Epithelial cell of esophagus (primary cell): Measurements from ENCODE around the gene HOPX.
"Not testable (repeated sequence)": the region's sequence is repeated elsewhere in the genome, so short reads cannot be mapped to it uniquely, and the experiment has no call there.

Experiments
- DNase-seq: peaks from one replicate; pipeline ENCODE4 v3.0.0; 2010; ENCODE audit warnings: low read depth
- H3K4me3 ChIP-seq: 2 replicates; pipeline ENCODE4 v1.5.1; 2011; ENCODE audit warnings: mild to moderate bottlenecking, low read length, control low read depth
- TF ChIP-seq, protein P1 (sequence below): IDR thresholded peaks from 2 replicates; pipeline ENCODE4 v1.5.1; 2011; ENCODE audit warnings: low read depth, mild to moderate bottlenecking, low read length, control low read depth, inconsistent platforms; ENCODE audit not compliant: insufficient read depth; ENCODE audit errors: missing control alignments

The HOPX gene

GRCh38 chr4:56619160-56619559 is 61.9 kb downstream of the HOPX start:
- peak; percentile 47 for DNase-seq
- no peak overlapping the region for H3K4me3 ChIP-seq
- TF ChIP-seq, protein P1, sequence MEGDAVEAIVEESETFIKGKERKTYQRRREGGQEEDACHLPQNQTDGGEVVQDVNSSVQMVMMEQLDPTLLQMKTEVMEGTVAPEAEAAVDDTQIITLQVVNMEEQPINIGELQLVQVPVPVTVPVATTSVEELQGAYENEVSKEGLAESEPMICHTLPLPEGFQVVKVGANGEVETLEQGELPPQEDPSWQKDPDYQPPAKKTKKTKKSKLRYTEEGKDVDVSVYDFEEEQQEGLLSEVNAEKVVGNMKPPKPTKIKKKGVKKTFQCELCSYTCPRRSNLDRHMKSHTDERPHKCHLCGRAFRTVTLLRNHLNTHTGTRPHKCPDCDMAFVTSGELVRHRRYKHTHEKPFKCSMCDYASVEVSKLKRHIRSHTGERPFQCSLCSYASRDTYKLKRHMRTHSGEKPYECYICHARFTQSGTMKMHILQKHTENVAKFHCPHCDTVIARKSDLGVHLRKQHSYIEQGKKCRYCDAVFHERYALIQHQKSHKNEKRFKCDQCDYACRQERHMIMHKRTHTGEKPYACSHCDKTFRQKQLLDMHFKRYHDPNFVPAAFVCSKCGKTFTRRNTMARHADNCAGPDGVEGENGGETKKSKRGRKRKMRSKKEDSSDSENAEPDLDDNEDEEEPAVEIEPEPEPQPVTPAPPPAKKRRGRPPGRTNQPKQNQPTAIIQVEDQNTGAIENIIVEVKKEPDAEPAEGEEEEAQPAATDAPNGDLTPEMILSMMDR, result peak; percentile 46

DNA sequence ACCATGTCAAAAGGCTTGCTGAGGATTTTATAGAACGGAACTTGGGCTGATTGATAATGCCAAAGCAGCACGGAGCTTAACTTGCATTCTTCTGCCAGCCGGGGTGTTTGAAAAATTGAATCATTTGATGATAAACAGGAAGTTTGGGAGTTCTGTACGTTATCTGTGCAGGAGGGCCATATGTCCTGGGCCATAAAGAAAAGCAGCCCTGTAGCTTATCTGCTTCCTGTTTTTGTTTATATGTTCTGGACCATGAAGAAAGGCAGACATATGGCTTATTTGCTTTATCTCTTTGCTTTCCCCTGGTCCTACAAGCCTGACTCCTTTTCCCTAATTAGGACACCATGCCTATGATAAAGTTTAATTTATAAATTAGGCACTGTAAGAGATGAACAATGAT is 62.4 kb downstream of the HOPX start:
- H3K4me3 ChIP-seq, result no peak overlapping the region
- no peak for DNase-seq
- TF ChIP-seq, protein P1, result no peak

GRCh38 chr4:56613101-56613862 is 67.8 kb downstream of the HOPX start:
- no peak overlapping the region for H3K4me3 ChIP-seq
- TF ChIP-seq, protein P1, result no peak
- DNase-seq, result peak; percentile 96

DNA sequence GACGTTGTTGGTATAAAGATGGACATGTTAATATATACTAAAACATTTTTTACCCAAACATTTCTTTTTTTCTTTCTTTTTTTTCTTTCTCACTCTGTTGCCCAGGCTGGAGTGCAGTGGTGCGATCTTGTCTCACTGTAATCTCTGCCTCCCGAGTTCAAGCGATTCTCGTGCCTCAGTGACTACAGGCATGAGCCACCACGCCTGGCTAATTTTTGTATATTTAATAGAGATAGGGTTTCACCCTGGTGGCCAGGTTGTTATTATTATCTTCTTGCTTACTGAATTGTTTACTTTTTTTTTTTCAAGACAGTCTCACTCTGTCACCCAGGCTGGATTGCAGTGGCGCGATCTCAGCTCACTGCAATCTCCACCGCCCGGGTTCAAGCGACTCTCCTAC is 68.8 kb downstream of the HOPX start:
- TF ChIP-seq, protein P1, result no peak
- H3K4me3 ChIP-seq, result no peak overlapping the region
- no peak for DNase-seq

DNA sequence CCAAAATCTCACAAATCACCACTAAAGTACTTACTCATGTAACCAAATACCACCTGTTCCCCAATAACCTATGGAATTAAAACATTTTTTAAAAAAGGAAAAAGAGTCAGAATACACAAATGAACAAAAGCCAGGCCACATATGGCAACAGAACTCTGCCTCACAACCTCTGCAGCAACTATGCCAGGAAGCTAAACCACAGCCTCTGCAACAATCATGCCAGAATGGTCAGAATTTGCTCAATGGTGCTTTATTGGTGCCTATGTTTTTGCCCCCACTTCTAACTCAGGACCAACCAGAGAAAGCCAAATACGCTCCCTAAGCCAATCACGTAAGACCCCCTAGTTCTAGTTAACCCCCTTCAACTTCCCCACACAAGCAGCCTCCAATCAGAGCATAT is 69.6 kb downstream of the HOPX start:
- TF ChIP-seq, protein P1, result no peak
- DNase-seq, result no peak
- no peak overlapping the region for H3K4me3 ChIP-seq

- not testable (repeated sequence) for DNase-seq, H3K4me3 ChIP-seq
Observed at GRCh38 chr4:56610170-56610569, 70.9 kb downstream of the HOPX start.

DNA sequence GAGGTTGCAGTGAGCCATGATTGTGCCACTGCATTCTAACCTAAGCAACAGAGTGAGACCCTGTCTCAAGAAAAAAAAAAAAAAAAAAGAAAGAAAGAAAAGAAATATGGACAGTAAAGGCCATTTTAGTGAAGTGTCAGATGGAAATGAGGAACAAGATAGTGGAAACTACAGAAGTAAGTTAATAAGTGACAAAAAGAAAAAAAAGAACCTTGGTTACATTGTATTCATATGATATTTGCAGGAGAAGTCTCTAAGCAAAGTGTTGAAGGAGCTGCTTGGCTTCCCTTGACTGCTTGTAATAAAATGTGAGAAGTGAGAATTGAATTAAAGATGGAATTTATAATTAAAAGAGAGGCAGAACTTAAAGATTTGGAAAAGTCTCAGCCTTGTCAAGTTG is 73.2 kb downstream of the HOPX start:
- no peak for DNase-seq
- no peak overlapping the region for H3K4me3 ChIP-seq
- TF ChIP-seq, protein P1, result no peak
